ENCODE data around the gene FTO. TPM values are rescaled to one million over a fixed set of nuclear protein-coding genes. Genes with fewer than 3 reads are reported as not detected.

The FTO gene
- total RNA-seq, 1 experiment from 2014 or later: 57.4 TPM

GRCh38 chr16:53998966-53999522 is 295.1 kb downstream of the FTO start (continued):
- TF ChIP-seq ZNF317 (CRISPR knock-in tag; IDR thresholded peaks at IDR 0.05; ENCODE audit: borderline replicate concordance, low read depth) (no peak), NFE2L1 (CRISPR knock-in tag; IDR thresholded peaks at IDR 0.05) (no peak), ZNF121 (CRISPR knock-in tag; IDR thresholded peaks at IDR 0.05) (no peak), FOXK1 (CRISPR knock-in tag; IDR thresholded peaks at IDR 0.05) (no peak), JUN (CRISPR knock-in tag; IDR thresholded peaks at IDR 0.05) (no peak), CBFB (CRISPR knock-in tag; IDR thresholded peaks at IDR 0.05; ENCODE audit: low read depth) (no peak), HMGXB4 (CRISPR knock-in tag; IDR thresholded peaks at IDR 0.05) (no peak)

GRCh38 chr16:53999841-54000240 is 295.9 kb downstream of the FTO start:
- TF ChIP-seq SMAD3 (CRISPR knock-in tag; IDR thresholded peaks at IDR 0.05; ENCODE audit: borderline replicate concordance) (no peak), ATF3 (CRISPR knock-in tag; conservative IDR thresholded peaks at IDR 0.05) (no peak), ATF2 (CRISPR knock-in tag; IDR thresholded peaks at IDR 0.05; ENCODE audit: borderline replicate concordance, low read depth) (no peak), TEAD4 (CRISPR knock-in tag; IDR thresholded peaks at IDR 0.05) (no peak), ZNF671 (CRISPR knock-in tag; IDR thresholded peaks at IDR 0.05) (no peak), FOXK1 (CRISPR knock-in tag; IDR thresholded peaks at IDR 0.05) (no peak), ZNF263 (CRISPR knock-in tag; IDR thresholded peaks at IDR 0.05; ENCODE audit: low read depth) (no peak), IRF2 (CRISPR knock-in tag; IDR thresholded peaks at IDR 0.05; ENCODE audit: borderline replicate concordance, low read depth) (no peak)
- ChIA-PET POLR2A (no interaction called here), CTCF (no interaction called here)
- no peaks in the 10 kb centered on the region; the same call in 1 of the 2 replicates for H3K36me3 Mint-ChIP-seq
- no peak overlapping the region for H3K4me3 Mint-ChIP-seq
- DNase-seq (ENCODE audit: low spot score): no peak
- no peaks in the 10 kb centered on the region for H3K4me1 Mint-ChIP-seq
- no peaks in the 10 kb centered on the region for H3K9me3 Mint-ChIP-seq
- ATAC-seq: no peak
- no peaks in the 10 kb centered on the region for H3K27me3 Mint-ChIP-seq (ENCODE audit: low read depth)
- H3K27ac Mint-ChIP-seq: no peak overlapping the region

- H3K4me3 Mint-ChIP-seq: no peak overlapping the region
- no peak overlapping the region for H3K27ac Mint-ChIP-seq
- no peaks in the 10 kb centered on the region; the same call in 1 of the 2 replicates for H3K36me3 Mint-ChIP-seq
- ChIA-PET POLR2A (no interaction called here), CTCF (no interaction called here)
- no peak for TF ChIP-seq ESRRA (CRISPR knock-in tag; IDR thresholded peaks at IDR 0.05; ENCODE audit: borderline replicate concordance)
- no peak for TF ChIP-seq JAZF1 (CRISPR knock-in tag; IDR thresholded peaks at IDR 0.05)
- no peak for TF ChIP-seq ZNF423 (CRISPR knock-in tag; IDR thresholded peaks at IDR 0.05)
- no peak for TF ChIP-seq PRRX2 (CRISPR knock-in tag; IDR thresholded peaks at IDR 0.05)
- no peak for TF ChIP-seq HMGA2 (CRISPR knock-in tag; IDR thresholded peaks at IDR 0.05)
- TF ChIP-seq FOXJ3 (CRISPR knock-in tag; IDR thresholded peaks at IDR 0.05; ENCODE audit: borderline replicate concordance): no peak
- ATAC-seq: no peak
- H3K4me1 Mint-ChIP-seq: no peaks in the 10 kb centered on the region
- DNase-seq (ENCODE audit: low spot score): no peak
- H3K9me3 Mint-ChIP-seq: no peaks in the 10 kb centered on the region
- no peaks in the 10 kb centered on the region for H3K27me3 Mint-ChIP-seq (ENCODE audit: low read depth)
Observed at GRCh38 chr16:54000361-54000760, 296.4 kb downstream of the FTO start.

GRCh38 chr16:54006693-54007092 is 302.7 kb downstream of the FTO start:
- Mint-ChIP-seq H3K4me3 (no peak overlapping the region), H3K36me3 (peaks cover 1% of the 10 kb centered on the region; the same call in 1 of the 2 replicates), H3K9me3 (peaks cover under 1% of the 10 kb centered on the region), H3K4me1 (no peaks in the 10 kb centered on the region), H3K27me3 (ENCODE audit: low read depth) (no peaks in the 10 kb centered on the region), H3K27ac (no peak overlapping the region)
- ATAC-seq (no peak), DNase-seq (ENCODE audit: low spot score) (no peak)
- POLR2A ChIA-PET: no interaction called here
- CTCF ChIA-PET: no interaction called here
- TF ChIP-seq JAZF1 (CRISPR knock-in tag; IDR thresholded peaks at IDR 0.05) (no peak), ZNF232 (CRISPR knock-in tag; IDR thresholded peaks at IDR 0.05) (no peak), ESRRA (CRISPR knock-in tag; IDR thresholded peaks at IDR 0.05; ENCODE audit: borderline replicate concordance) (no peak), OVOL2 (CRISPR knock-in tag; IDR thresholded peaks at IDR 0.05; ENCODE audit: borderline replicate concordance) (no peak), E2F1 (CRISPR knock-in tag; IDR thresholded peaks at IDR 0.05) (no peak), STAT6 (CRISPR knock-in tag; conservative IDR thresholded peaks at IDR 0.05; ENCODE audit: low read depth) (no peak)
